HG02763 (cell line): ENCODE data around the gene DACH2.

ENCODE experiments used
- ATAC-seq: cut with Tn5 transposase; IDR thresholded peaks from one replicate; pipeline ENCODE4 v1.9.1; 2021; ENCODE audit warnings: mild to moderate bottlenecking, moderate library complexity; ENCODE audit not compliant: unreplicated experiment

The DACH2 gene

DNA sequence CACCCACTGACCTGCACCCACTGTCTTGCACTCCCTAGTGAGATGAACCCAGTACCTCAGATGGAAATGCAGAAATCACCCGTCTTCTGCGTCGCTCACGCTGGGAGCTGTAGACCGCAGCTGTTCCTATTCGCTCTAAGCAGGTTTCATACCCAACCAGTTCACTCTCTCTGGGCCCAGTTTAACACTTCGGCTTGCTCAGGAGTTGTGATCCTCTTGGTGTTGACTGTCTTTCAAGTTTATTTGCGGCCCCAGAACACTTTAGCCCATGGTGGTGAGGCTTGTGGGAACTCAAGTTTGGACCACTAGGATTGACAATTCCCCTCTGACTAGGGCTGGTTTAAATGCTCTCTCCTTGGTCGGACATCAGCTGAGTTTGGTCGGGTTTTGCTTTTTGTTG lies 147.0 kb downstream of the DACH2 start:
- ATAC-seq = no peak

DNA sequence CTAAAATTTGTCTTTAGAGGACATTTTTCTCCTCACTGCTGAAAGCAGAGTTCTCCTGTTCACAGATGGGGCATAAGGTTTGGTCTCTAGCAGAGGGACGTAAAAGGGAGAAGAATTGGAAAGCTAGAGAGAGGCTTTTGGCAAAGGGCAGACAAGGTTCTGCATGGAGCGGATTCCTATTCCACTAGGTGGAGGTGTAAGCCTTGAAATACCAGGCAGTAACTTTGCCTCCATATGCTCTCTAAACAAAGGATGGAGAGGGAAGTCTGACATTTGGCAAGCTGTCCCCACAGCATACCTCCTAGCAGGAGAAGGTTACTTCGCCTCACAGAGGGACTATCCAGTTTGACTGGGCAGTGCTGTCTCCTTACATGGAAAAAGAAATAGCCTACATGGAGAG lies 174.7 kb downstream of the DACH2 start:
- ATAC-seq = no peak

DNA sequence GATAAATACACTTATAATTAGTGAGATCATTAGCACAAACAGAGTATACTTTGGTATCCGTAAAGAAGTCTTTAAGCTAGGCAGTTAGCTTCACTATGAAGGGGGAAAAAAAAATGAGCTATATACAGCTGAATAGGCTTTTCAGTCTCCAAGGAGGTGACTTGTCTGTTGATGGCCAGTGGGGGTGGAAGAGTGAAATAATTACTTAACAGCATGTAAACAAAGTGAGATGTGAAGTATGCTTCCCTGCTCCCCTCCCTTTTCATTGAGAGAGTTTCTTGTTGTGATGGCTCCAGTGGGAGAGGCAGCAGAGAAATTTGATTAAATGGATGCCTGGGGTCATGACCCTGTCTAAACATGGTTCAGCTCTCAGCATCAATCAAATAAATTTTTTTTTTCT lies 180.9 kb downstream of the DACH2 start:
- ATAC-seq = no peak

DNA sequence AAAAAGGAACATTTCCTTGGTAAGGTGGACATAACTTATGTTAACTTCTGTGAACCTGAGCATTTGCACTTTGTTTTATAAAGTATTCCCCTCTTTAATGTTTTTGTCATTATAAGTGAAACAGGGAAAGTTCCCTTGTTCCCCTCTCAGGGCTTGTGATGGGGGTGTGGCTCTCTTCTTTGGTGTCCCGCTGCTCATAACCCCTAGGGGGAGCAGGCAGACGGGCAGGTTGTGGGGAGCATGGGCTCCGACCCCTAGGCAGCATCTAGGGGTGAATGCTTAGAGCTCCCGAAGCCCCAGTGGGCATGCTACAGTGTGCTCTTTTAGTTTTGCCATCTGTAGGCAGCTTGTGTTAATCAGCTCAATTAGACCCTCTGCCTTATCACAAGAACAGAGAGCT lies 200.4 kb downstream of the DACH2 start:
- ATAC-seq = no peak

DNA sequence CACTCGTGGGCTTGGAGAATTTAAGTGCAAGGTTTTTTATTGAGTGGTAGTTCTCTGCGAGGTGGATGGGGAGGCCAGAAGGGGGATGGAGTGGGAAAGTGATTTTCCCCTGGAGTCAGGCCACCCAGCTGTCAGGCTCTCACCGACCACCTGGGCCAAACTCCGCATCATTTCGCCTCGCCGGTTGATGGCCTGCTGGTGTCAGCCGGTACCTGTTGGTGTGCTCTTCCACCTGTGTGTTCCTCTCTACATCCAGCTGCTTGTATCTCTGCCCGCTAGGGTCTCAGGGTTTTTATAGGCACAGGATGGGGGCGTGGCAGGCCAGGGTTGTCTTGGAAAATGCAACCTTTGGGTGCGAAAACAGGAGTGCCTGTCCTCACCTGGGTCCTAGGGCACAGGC lies 200.9 kb downstream of the DACH2 start:
- ATAC-seq = no peak

DNA sequence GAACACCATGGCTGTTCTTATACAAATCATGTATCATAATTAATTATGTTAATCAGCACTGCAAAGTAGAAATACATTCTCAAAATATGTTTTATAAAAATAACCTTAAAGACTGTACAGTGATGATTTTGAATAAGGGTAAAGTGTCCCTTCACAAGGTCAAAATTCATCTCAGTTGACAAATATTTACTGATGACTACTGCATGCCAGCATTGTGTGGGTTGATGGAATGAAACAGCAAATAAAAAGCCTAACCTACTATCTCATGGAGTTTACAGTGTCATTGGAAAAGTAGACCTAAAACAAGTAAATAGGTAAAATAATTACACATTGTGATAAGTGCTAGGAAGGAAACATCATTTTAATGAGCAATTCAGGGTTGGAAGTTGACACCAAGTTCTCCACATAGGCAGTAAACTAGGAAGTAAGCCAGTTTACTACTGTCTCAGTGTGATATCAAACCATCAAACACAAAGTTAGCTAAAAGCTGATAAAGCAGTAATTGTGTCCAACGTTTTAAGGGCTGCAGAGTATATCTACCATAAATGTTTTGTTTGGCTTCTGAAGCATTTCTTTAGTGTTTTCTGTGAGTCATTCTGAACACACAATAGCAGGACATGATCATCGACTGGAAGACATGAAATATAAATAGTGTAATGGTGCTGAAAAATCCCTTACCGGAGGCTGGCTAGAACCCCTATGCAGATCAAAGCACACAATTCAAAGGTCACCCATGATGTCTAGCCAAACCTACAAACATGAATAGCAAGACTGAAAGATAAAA lies 221.8 kb downstream of the DACH2 start:
- ATAC-seq = no peak

DNA sequence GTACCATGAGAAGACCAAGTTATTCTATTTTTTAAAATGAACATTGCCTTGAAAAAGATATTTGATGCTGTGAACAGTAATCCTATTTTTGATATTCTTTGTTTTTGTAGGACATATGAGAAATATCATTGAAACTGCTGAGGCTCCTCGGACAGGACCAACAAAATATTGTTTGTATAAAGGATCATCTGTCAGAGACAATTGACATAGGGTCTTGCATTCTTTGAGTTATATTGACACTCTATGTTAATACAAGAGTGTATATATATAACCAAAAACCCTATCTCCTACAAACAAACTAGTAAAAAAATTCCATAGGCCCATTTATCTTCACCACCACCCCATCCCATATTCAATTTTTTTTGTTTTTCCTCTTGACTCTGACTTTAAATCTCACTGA lies 222.7 kb downstream of the DACH2 start:
- no peak for ATAC-seq

DNA sequence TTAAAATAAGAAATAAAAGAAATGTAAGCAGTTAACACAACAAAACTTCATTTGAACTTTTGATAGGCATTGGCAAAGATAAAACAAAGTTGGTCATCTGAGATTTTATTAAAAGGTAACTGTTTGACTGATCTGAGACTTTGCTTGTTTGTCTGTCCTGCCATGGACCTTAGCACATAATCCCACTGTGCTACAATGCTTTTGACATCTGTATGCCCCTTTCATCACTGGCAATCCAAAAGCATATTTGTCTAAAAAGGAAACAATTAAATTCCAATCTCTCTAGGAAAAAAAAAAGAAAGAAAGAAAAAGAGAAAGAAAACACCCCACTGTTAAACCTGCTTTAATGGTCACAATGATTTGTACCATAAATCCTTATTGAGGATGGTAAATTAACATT lies 231.0 kb downstream of the DACH2 start:
- no peak for ATAC-seq

DNA sequence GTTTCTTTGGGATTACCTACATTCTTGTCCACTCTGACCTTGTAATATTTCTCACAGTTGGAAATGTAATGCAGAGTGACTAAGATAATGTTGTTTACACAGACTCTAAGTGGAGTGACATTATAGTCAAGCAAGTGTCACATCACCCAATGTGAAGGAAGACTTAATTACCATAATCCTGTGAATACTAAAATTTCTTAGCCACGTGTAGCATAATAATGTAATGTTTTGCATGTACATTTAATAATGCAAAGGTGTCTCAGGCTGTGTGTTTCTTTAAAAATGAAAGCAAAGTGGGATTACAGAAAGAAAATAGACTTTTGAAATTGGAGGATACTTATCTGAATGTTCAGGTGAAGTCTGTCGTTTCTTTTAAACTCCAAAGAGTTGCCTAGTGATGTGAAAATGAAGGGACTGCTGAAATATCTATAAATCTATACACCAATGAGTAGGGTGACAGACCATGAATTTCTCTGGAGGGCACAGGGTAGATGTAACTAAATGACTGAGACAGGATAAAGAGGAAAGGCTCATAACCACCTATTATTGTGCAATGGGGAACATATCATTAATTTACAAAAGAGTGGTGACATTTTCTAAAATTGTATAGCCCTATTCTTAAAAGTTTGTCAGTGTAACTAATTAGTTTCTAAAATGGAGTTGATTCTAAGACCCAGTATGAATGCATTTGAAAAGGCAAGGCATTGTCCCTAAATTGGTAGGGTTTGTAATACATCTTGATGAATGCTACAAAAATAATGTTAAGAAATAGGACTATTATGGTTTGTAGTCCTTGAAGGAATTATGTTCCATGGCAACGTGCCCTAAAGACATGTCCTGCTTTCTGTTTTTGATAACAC lies 235.7 kb downstream of the DACH2 start:
- no peak for ATAC-seq

DNA sequence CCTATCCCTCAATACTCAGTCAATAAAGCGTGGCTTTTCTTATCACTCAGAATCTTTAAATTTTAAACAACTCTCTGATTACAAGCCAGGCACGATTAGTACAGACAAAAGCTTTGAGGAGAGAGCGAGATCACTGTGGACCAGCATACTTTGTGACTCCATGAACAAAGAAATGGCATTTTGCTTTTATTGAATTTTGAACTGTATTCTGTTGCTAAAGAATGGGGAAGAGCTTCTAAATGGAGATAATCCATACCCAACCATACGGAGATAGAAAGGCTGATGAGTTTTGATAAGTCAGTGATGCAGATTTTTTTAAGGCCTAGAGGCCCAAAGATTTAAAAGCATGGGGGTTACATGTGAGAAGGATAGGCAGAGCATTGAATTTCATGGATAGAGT lies 259.1 kb downstream of the DACH2 start:
- ATAC-seq = no peak

DNA sequence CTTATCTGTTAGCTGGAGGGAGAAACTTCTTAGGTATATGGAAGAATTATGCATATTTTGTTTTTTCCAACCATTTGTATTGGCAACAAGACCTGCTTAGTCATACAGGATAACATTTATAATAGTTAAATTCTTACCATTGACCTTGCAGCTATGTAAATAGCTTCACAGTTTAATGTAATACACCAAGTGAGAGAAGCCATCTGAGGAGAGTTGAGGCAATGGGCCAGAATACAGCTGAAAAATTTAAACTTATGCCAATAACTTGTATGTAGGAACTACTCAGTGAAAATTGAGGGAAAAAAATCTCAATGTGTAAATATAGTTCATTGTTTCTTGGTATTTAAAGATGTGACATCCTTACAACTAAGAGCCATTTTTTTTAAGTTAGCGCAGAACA lies 273.5 kb downstream of the DACH2 start:
- ATAC-seq = no peak

DNA sequence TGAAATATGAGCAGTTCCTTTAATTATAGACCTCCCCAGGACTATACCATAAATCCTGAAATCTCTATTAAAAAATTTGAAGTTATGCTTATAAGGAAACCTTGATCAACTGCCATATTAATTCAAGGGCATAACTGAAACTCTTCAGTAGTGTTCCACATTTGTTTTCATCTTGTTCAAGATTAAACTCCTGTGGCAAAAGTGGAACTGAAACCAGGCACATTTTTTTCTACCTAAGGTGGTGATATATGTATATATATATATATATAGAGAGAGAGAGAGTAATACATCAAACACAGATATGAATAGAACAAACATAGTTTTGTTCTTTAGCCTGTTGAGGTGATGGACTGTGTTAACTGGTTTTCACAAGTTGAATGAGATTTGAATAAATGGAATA lies 287.9 kb downstream of the DACH2 start:
- ATAC-seq = no peak

DNA sequence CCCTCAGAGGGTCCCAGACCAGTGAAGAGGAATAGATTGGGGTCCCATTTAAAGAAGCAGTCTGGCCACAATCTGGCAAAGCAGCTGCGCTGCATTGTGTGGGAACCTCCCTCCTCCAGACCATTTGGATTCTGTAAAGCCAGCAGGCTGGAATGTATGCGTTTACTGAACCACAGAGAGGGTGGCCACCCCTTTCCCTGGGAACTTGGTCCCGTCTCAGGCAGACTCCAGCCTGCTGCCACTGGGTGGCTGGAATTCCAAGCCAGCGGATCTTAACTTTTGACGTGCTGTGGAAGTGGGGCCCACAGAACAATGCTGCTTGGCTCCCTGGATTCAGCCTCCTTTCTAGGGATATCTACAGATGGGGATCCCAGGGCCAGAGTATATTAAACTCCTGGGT lies 307.2 kb downstream of the DACH2 start:
- no peak for ATAC-seq

DNA sequence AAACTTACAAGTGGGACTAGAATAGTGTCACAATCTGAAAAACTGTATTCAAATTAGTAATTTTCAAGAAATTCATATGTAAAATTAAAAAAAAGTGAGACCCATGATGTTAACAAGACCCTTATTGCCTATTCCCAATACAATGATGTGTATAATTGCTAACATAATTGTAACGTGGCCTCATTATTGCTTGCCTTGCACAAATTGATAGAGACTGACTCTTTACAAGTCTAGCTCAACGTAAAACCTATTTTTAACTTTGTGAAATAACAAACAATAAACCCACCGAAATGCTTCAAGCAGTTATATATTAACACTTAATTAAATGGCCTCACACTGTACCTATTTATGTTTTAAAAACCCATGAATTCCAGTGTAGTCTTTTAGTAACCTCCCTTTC lies 312.5 kb downstream of the DACH2 start:
- no peak for ATAC-seq

DNA sequence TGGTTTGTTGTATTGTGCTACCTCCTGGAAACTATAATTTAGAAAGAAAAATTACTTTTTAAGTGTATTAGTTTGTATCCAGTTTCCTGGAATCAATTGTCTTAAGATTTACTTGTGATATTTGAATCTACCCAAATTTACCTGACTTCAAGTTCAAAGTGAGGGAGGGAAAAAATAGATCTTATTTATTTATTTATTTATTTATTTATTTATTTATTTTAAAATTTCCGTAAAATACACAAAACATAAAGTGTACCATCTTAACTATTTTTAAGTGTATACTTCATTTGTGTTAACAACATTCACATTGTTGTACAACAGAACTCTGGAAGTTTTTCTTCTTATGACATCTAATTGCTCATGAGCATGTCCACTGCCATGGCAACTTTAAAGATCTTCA lies 356.0 kb downstream of the DACH2 start:
- ATAC-seq = no peak

DNA sequence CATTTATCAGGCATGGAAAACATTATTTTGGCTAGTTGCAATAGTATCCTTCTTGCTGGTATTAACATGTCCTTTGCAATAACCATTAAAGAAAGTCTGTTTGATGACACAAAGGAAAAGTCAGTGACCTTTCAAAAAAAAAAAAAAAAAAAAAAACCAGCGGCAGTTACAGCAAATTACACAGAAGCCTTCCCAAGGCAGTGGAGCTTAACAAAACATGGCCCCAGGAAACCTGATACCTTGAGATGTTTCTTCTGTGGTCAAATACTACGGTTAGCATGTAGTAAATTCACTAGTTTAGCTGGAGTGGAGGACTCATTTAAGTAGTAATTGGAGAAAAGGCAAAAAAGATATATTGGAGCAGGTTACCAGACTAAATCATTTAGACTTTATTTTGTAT lies 359.1 kb downstream of the DACH2 start:
- ATAC-seq = no peak

DNA sequence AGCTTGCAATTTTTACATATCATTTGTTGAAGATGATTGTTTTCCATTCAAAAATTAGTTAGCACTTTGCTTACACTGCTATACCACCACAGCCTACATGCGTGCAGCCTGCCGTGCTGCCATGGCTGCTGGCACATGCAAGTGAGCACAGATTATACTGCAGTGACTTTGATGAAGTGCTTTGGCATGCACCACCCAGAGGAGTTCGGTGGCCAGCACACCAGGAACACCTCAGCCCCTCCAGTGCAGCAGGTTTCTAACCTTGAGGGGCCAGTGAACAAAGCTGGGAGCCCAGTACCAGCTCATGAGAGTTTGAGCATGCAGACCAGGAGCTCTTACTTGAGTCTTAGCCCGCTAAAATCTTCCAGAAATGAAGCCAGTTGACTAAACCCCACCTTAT lies 431.5 kb downstream of the DACH2 start:
- ATAC-seq = no peak

DNA sequence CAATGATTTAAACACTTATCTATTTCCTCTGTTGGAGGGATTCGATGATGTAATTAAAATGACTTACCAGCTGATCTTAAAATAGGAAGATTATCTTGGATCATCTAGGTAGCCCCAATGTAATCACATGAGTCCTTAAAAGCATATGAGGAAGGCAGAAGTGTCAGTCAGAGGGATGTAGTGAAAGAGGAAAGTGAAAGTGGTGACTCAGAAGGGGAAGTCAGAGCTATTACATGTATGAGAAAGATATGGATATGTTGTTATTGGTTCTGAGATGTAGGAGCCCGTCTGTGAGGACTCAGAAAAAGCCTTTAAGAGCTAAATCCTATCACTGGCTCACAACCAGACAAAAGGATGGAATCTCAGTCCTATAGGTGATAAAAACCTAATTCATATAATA lies 456.4 kb downstream of the DACH2 start:
- no peak for ATAC-seq

DNA sequence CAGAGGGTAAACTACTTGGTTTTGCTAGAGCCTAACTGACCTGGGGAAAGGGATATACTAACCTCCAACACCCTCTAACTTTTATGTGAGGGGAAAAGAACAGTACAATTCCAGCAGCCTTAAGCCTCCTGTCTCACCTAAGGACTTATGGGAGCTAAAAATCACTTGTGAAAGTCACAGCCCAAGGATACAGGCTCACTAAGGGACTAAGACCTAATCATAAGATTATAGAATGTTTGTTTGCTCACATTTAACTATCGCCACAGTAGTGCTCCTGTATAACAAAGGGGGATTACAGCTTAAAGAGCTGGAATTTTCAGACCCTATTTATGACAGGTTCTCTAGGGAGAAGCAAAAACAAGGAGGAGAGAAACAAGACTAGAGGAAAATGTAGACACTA lies 548.7 kb downstream of the DACH2 start:
- no peak for ATAC-seq

DNA sequence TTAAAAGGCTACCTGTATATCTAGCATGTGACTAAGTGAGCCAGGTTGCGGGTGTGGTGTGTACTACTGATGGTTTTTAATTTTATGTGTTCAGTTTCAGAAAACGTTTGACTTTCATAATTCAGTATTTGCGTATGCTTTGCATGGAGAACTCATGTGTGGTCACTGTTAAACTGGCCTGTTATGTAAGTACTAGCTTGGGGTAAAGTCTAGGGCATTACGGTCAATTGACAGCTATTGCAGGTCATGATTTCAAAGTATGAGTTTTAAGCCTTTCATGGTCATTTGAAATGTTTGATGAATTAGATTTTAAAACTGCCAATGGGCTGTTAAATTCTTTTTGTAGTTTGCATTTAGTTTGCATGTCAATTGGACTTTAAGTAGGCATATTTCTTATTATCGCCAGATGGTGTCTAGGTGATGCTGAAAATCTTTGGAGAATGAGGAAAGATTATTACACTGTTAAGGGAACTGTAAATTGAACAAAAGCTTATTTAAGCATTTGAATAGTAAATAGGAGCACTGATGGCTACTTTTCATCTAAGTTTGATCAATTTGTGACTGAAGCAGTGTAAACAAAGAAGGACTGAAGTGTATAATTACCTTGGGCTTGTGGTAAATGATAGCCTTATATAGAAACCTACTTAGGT lies 563.4 kb downstream of the DACH2 start:
- ATAC-seq = no peak

DNA sequence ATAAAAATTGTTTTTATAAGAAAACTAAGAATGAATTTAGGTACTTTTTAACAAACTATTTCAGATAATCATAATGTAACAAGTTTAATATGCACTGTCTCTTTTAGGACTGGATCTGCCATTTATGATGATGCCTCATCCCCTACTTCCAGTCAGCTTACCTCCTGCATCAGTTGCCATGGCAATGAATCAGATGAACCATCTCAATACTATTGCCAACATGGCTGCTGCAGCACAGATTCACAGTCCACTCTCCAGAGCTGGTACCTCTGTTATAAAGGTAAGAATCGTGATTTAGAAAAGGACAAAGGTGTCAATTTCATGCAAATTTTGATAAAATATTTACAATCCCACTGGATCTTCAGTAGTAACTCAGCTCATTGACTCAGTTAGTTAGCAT lies 566.2 kb downstream of the DACH2 start:
- ATAC-seq = no peak

DNA sequence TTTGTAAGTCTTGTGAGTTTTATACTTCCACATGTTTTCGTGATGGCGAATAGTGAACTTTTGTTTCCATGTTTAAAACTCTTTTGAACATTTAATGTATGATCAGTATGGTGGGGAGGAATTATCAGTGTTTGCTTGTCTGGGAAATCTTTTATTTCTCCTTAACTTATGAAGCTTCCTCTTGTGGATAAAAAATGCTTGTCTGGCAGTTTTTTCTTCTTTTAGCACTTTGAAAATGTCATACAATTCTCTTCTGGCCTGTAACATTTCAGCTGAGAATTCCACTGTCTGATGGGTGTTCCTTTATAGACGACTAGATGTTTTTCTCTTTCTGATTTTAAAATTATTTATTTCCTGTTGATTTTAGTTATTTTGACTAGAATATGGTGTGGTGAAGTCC lies 576.0 kb downstream of the DACH2 start:
- ATAC-seq = no peak
